ENCODE measurements around the gene KCNQ1.

DNA sequence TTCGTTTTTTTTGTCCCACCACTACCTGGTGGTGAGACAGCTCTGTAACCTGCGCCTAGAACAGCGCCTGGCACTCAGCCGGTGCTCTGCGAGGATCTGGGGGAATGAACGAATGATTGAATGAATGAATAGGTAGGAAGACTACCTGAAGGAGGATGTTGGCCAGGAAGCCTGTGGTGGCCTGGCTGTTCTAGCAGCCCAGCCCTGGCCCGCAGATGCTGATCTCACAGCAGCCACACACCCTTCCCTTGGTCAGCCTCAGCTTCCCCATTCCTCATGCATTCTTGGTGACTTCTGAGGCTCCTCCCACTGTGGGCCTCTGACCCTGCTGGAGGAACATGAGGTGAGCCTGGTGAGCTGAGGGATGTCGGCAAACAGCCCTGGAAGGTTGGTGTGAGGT is 4.2 kb upstream of the KCNQ1 start:
- TF ChIP-seq TAF1 (IDR thresholded peaks at IDR 0.05; ENCODE audit: borderline replicate concordance, low read depth, low read length), result no peak
- TF ChIP-seq POLR2A (IDR thresholded peaks at IDR 0.05; ENCODE audit: low read depth, low read length), result no peak
- no peak for TF ChIP-seq POLR2AphosphoS5 (IDR thresholded peaks at IDR 0.05; ENCODE audit: low read depth, low read length)

Data from GM12892 (cell line).